Prostate gland (tissue), 2 donors: ENCODE measurements around the gene GANAB. TPM values are rescaled to one million over a fixed set of nuclear protein-coding genes. Genes with fewer than 3 reads are reported as not detected.

Experiments
- DNase-seq: peaks from one replicate; pipeline ENCODE4 v3.0.0-alpha.2; 2019; ENCODE audit warnings: low spot score
- H3K27ac ChIP-seq, 2 donors: fragments of 200-600 bp; sonication (generic); 2 replicates each; pipeline ENCODE4 v1.5.1; 2017 to 2019
- H3K27me3 ChIP-seq: fragments of 200-600 bp; sonication (generic); replicated peaks from 2 replicates; pipeline ENCODE4 v1.5.1; 2019; ENCODE audit not compliant: insufficient read depth
- H3K36me3 ChIP-seq, 2 donors: fragments of 200-600 bp; sonication (generic); 1 replicate in 1 of 2; 2 replicates in 1 of 2; pipeline versions ENCODE4 v1.5.1 to v1.8.1; 2017 to 2019
- H3K4me1 ChIP-seq: fragments of 200-600 bp; sonication (generic); replicated peaks from 2 replicates; pipeline ENCODE4 v1.5.1; 2019
- H3K4me3 ChIP-seq, 2 donors: fragments of 200-600 bp; sonication (generic); 2 replicates each; pipeline ENCODE4 v1.5.1; 2017 to 2019
- H3K9me3 ChIP-seq: fragments of 200-600 bp; sonication (generic); 2 replicates; pipeline ENCODE4 v1.5.1; 2017
- POLR2A ChIP-seq: fragments of 450-650 bp; IDR thresholded peaks from one replicate; pipeline ENCODE4 v1.6.1; 2016; ENCODE audit warnings: antibody characterized with exemption, mild to moderate bottlenecking
- POLR2AphosphoS5 ChIP-seq: sonication (generic); formaldehyde crosslinking; IDR thresholded peaks from one replicate; pipeline ENCODE4 v1.6.1; 2017; ENCODE audit warnings: antibody characterized with exemption
- WGBS: methylation state at CpG from one replicate; pipeline ENCODE4 v1.1.5; 2018; 5-methylcytosine and 5-hydroxymethylcytosine counted together
- intact Hi-C: fragments of 100-400 bp; cut with DNase I; formaldehyde crosslinking; loops from one replicate; pipeline ENCODE4 v1.14.2; 2022
- total RNA-seq, 2 donors: library from RNA; depleted of rRNA; stranded (reverse); fragments of >200 nt; gene quantifications; one replicate each; pipeline ENCODE4 v1.1.0, GENCODE V29; 2016
- TF ChIP-seq, protein P1 (sequence below), 4 experiments: fragments of 200-600 bp in 2 of 4; fragments of 450-650 bp in 2 of 4; sonication (generic) in 2 of 4; IDR thresholded peaks; 1 replicate in 3 of 4; 2 replicates in 1 of 4; pipeline ENCODE4 v1.5.1; 2016 to 2019; ENCODE audit warnings: antibody characterized with exemption in 4 of 4, mild to moderate bottlenecking in 2 of 4, moderate library complexity in 2 of 4

The GANAB gene
- total RNA-seq, 2 donors from 2014 or later: 163 to 199 TPM

DNA sequence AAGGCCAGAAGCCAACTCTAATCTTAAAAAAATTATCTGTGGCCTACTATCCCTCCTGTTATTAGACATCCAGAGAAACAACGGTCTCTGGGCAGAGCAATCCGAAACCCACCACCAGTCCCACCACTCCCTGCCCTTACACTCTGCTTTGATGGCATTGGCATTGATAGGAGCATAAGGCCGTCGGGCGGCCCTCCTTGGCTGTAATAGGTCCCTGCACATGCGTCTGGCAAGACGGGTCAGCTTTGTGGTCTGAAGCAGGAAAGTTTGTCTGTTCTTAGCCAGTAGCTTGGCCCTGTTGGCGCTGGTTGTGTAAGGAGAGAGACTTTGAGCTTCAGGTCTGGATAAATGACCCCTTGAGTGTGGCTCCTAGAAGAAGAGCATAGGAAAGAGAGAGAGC, 51.3 kb downstream of the GANAB start:
- Histone ChIP-seq H3K27ac (no peak overlapping the region), H3K9me3 (no peaks in the 10 kb centered on the region), H3K27me3 (no peaks in the 10 kb centered on the region), H3K4me3 (no peak overlapping the region), H3K36me3 (peaks cover 21 to 28% of the 10 kb centered on the region in 2 donors), H3K4me1 (peaks cover 16% of the 10 kb centered on the region)
- DNase-seq: no peak
- 84% methylated on average over 8 of the region's 8 CpGs for WGBS
- intact Hi-C loops: no loop called here
- no peak for TF ChIP-seq POLR2AphosphoS5
- TF ChIP-seq, protein P1, sequence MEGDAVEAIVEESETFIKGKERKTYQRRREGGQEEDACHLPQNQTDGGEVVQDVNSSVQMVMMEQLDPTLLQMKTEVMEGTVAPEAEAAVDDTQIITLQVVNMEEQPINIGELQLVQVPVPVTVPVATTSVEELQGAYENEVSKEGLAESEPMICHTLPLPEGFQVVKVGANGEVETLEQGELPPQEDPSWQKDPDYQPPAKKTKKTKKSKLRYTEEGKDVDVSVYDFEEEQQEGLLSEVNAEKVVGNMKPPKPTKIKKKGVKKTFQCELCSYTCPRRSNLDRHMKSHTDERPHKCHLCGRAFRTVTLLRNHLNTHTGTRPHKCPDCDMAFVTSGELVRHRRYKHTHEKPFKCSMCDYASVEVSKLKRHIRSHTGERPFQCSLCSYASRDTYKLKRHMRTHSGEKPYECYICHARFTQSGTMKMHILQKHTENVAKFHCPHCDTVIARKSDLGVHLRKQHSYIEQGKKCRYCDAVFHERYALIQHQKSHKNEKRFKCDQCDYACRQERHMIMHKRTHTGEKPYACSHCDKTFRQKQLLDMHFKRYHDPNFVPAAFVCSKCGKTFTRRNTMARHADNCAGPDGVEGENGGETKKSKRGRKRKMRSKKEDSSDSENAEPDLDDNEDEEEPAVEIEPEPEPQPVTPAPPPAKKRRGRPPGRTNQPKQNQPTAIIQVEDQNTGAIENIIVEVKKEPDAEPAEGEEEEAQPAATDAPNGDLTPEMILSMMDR (IDR thresholded peaks at IDR 0.05): no peak
- TF ChIP-seq POLR2A: no peak

DNA sequence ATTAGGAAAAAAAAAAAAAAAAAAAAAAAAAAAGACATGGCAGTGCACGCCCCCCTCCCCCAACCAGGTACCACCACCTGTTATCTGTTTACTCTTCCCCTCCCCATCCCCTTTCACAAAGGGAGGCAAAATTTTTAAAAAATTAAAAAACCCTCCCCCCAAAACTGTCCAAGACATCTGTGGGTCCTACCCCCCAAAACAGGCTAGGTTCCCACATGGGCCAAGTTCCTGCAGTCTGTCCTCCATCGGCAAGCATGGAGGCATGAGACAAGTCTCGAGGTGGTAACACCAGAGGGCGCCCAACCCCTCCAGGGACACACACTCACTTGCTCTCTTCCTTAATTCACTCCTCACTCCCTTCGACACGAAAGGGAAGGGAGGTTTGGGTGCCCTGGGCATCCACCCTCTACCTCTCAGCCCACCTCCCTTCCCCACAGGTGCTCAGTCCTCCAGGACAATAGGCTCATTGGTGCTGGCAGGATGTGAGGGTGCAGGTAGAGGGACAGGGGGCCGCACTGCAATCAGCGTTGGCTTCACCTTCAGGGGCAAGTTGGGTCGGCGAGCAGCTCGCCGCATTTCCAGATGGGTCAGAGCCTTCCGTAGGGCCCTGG, 52.9 kb downstream of the GANAB start:
- TF ChIP-seq, protein P1 (IDR thresholded peaks at IDR 0.05): peak in 3 of 4 experiments; percentile 34 to 64 (median 52)
- TF ChIP-seq POLR2AphosphoS5 (peak; percentile 54), POLR2A (no peak)
- Histone ChIP-seq H3K27ac (peak overlapping the region in 1 of 2 donors; percentile 91), H3K9me3 (no peaks in the 10 kb centered on the region), H3K4me3 (no peak overlapping the region), H3K4me1 (peaks cover 10% of the 10 kb centered on the region), H3K36me3 (peaks cover 21 to 28% of the 10 kb centered on the region in 2 donors), H3K27me3 (no peaks in the 10 kb centered on the region)
- DNase-seq: peak; percentile 79
- WGBS: 54% methylated on average over 13 of the region's 13 CpGs
- intact Hi-C loops: no loop called here

DNA sequence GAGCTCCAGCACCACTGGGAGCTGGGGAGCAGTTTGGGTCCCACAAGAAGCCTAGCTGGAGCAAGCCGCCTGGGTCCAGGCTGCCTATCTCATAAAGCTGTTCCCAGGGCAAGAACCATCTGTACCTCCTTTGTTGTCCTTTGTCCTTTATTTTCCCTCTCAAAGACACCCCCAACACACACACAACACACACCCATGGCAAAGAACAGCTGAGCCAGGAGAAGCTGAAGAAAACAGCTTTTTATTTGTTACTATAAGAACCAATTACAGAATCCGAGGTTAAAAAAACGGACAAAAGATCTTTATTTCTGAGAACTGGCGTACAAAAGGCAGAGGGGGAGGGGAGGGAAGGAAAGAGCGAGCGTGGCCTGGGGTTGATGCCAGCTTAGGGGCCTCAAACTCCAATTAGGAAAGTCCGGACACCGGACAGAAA, 53.4 kb downstream of the GANAB start:
- TF ChIP-seq, protein P1 (IDR thresholded peaks at IDR 0.05): no peak
- TF ChIP-seq POLR2A (no peak), POLR2AphosphoS5 (no peak)
- 61% methylated on average over 8 of the region's 8 CpGs for WGBS
- peak overlapping the region; percentile 91 to 92 for H3K27ac ChIP-seq
- DNase-seq: no peak
- no peaks in the 10 kb centered on the region for H3K27me3 ChIP-seq
- H3K36me3 ChIP-seq: peaks cover 18 to 25% of the 10 kb centered on the region in 2 donors
- H3K9me3 ChIP-seq: no peaks in the 10 kb centered on the region
- intact Hi-C loops: no loop called here
- no peak overlapping the region for H3K4me3 ChIP-seq
- H3K4me1 ChIP-seq: peaks cover 10% of the 10 kb centered on the region

DNA sequence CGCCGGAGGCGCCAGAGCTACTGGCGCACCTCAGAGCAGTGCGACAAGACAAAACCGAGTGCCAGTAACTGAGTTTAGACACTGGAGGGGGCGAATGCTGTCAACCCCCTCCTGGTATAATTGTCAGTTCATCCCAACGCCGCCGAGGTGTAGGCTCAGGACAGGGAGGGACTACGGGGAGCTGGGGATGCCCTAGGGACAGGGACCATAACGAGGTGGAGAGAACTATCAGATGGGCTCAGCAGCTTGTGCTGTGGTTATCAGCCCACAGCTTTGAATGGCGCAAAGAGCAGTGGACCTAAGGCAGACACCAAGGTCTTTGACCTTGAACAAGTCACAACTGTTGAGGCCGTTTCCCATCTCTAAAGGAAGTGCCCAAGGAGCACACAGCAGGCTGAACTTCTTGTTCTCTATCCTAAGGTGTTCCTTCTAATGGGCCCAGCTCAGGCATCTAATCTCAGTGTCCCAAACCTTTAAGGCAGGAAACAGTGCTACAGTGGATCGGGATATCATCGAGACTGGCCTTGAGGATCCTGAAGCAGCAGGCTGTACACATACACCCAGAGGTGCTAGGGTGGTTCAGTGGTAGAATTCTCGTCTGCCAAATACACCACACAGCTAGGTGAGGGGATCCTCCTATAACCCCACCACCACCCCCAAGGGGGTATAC, 54.1 kb downstream of the GANAB start:
- Histone ChIP-seq H3K27me3 (no peaks in the 10 kb centered on the region), H3K27ac (peak overlapping the region; percentile 91 to 92), H3K9me3 (no peaks in the 10 kb centered on the region), H3K36me3 (peaks cover 13 to 18% of the 10 kb centered on the region in 2 donors), H3K4me1 (peaks cover 10% of the 10 kb centered on the region), H3K4me3 (peak overlapping the region; percentile 56 to 63)
- intact Hi-C loops: no loop called here
- WGBS: 15% methylated on average over 17 of the region's 17 CpGs
- no peak for DNase-seq
- TF ChIP-seq POLR2A (no peak), POLR2AphosphoS5 (no peak)
- TF ChIP-seq, protein P1 (IDR thresholded peaks at IDR 0.05): no peak
